ENCODE results near the gene SMAD7.

Gene SMAD7

GRCh38 chr18:48917579-48918517, 32.9 kb downstream of the SMAD7 start:
- Mint-ChIP-seq H3K9me3 (no peaks in the 10 kb centered on the region), H3K36me3 (ENCODE audit: low read depth) (peaks cover 24% of the 10 kb centered on the region), H3K4me3 (no peak overlapping the region), H3K27ac (no peak overlapping the region), H3K4me1 (ENCODE audit: low read depth) (peaks cover 14% of the 10 kb centered on the region), H3K27me3 (no peaks in the 10 kb centered on the region)
- DNase-seq = no peak

- DNase-seq = no peak
- Mint-ChIP-seq H3K36me3 (ENCODE audit: low read depth) (peaks cover 14% of the 10 kb centered on the region), H3K4me1 (ENCODE audit: low read depth) (peaks cover 7% of the 10 kb centered on the region), H3K27me3 (no peaks in the 10 kb centered on the region), H3K4me3 (no peak overlapping the region), H3K9me3 (no peaks in the 10 kb centered on the region), H3K27ac (no peak overlapping the region)
Measured at GRCh38 chr18:48915626-48916425, 34.9 kb downstream of the SMAD7 start.

GRCh38 chr18:48914581-48915251, 36.0 kb downstream of the SMAD7 start:
- H3K27ac Mint-ChIP-seq = no peak overlapping the region
- no peaks in the 10 kb centered on the region for H3K27me3 Mint-ChIP-seq
- no peak for DNase-seq
- no peaks in the 10 kb centered on the region for H3K9me3 Mint-ChIP-seq
- H3K4me1 Mint-ChIP-seq (ENCODE audit: low read depth) = peaks cover 6% of the 10 kb centered on the region
- H3K4me3 Mint-ChIP-seq = no peak overlapping the region
- H3K36me3 Mint-ChIP-seq (ENCODE audit: low read depth) = peaks cover 5% of the 10 kb centered on the region

- Mint-ChIP-seq H3K36me3 (ENCODE audit: low read depth) (no peaks in the 10 kb centered on the region), H3K4me3 (no peak overlapping the region), H3K4me1 (ENCODE audit: low read depth) (peaks cover 10% of the 10 kb centered on the region), H3K9me3 (no peaks in the 10 kb centered on the region), H3K27ac (no peak overlapping the region), H3K27me3 (no peaks in the 10 kb centered on the region)
- no peak for DNase-seq
Measured at GRCh38 chr18:48913775-48914174, 37.0 kb downstream of the SMAD7 start.

- H3K27me3 Mint-ChIP-seq = no peaks in the 10 kb centered on the region
- peaks cover 13% of the 10 kb centered on the region for H3K4me1 Mint-ChIP-seq (ENCODE audit: low read depth)
- no peak for DNase-seq
- H3K27ac Mint-ChIP-seq = no peak overlapping the region
- H3K36me3 Mint-ChIP-seq (ENCODE audit: low read depth) = no peaks in the 10 kb centered on the region
- no peaks in the 10 kb centered on the region for H3K9me3 Mint-ChIP-seq
- H3K4me3 Mint-ChIP-seq = no peak overlapping the region
Measured at GRCh38 chr18:48913201-48913600, 37.6 kb downstream of the SMAD7 start.

GRCh38 chr18:48910972-48911545, 39.7 kb downstream of the SMAD7 start:
- Mint-ChIP-seq H3K4me3 (no peak overlapping the region), H3K9me3 (no peaks in the 10 kb centered on the region)

GRCh38 chr18:48909721-48910120, 41.0 kb downstream of the SMAD7 start:
- Mint-ChIP-seq H3K27ac (no peak overlapping the region), H3K9me3 (no peaks in the 10 kb centered on the region)

More at GRCh38 chr18:48910972-48911545, 39.7 kb downstream of the SMAD7 start:
- no peak overlapping the region for H3K27ac Mint-ChIP-seq
- no peaks in the 10 kb centered on the region for H3K36me3 Mint-ChIP-seq (ENCODE audit: low read depth)
- no peaks in the 10 kb centered on the region for H3K27me3 Mint-ChIP-seq
- H3K4me1 Mint-ChIP-seq (ENCODE audit: low read depth) = peaks cover 13% of the 10 kb centered on the region
- no peak for DNase-seq

GRCh38 chr18:48908916-48909315, 41.8 kb downstream of the SMAD7 start:
- no peak for DNase-seq
- Mint-ChIP-seq H3K4me1 (ENCODE audit: low read depth) (peaks cover 13% of the 10 kb centered on the region), H3K4me3 (no peak overlapping the region), H3K27ac (no peak overlapping the region), H3K27me3 (no peaks in the 10 kb centered on the region), H3K36me3 (ENCODE audit: low read depth) (no peaks in the 10 kb centered on the region), H3K9me3 (peaks cover 7% of the 10 kb centered on the region)

More at GRCh38 chr18:48909721-48910120, 41.0 kb downstream of the SMAD7 start:
- Mint-ChIP-seq H3K27me3 (no peaks in the 10 kb centered on the region), H3K4me1 (ENCODE audit: low read depth) (peaks cover 13% of the 10 kb centered on the region), H3K4me3 (no peak overlapping the region), H3K36me3 (ENCODE audit: low read depth) (no peaks in the 10 kb centered on the region)
- DNase-seq = no peak

- DNase-seq = no peak
- Mint-ChIP-seq H3K4me1 (ENCODE audit: low read depth) (peaks cover 13% of the 10 kb centered on the region), H3K36me3 (ENCODE audit: low read depth) (no peaks in the 10 kb centered on the region), H3K9me3 (peaks cover 8% of the 10 kb centered on the region), H3K4me3 (no peak overlapping the region), H3K27me3 (no peaks in the 10 kb centered on the region), H3K27ac (no peak overlapping the region)
Measured at GRCh38 chr18:48905513-48905912, 45.3 kb downstream of the SMAD7 start.

GRCh38 chr18:48904847-48905394, 45.8 kb downstream of the SMAD7 start:
- no peak overlapping the region for H3K27ac Mint-ChIP-seq
- no peaks in the 10 kb centered on the region for H3K36me3 Mint-ChIP-seq (ENCODE audit: low read depth)
- no peak for DNase-seq

GRCh38 chr18:48904091-48904490, 46.7 kb downstream of the SMAD7 start:
- Mint-ChIP-seq H3K4me3 (no peak overlapping the region), H3K9me3 (peaks cover 14% of the 10 kb centered on the region), H3K4me1 (ENCODE audit: low read depth) (peaks cover 19% of the 10 kb centered on the region), H3K36me3 (ENCODE audit: low read depth) (no peaks in the 10 kb centered on the region), H3K27ac (no peak overlapping the region), H3K27me3 (no peaks in the 10 kb centered on the region)
- no peak for DNase-seq

More at GRCh38 chr18:48904847-48905394, 45.8 kb downstream of the SMAD7 start:
- Mint-ChIP-seq H3K4me1 (ENCODE audit: low read depth) (peaks cover 18% of the 10 kb centered on the region), H3K27me3 (no peaks in the 10 kb centered on the region), H3K4me3 (no peak overlapping the region), H3K9me3 (peaks cover 8% of the 10 kb centered on the region)

- peaks cover 14% of the 10 kb centered on the region for H3K9me3 Mint-ChIP-seq
- H3K27me3 Mint-ChIP-seq = no peaks in the 10 kb centered on the region
- no peak overlapping the region for H3K4me3 Mint-ChIP-seq
- no peak overlapping the region for H3K27ac Mint-ChIP-seq
- H3K36me3 Mint-ChIP-seq (ENCODE audit: low read depth) = no peaks in the 10 kb centered on the region
- no peak for DNase-seq
- peaks cover 12% of the 10 kb centered on the region for H3K4me1 Mint-ChIP-seq (ENCODE audit: low read depth)
Measured at GRCh38 chr18:48902856-48903601, 47.7 kb downstream of the SMAD7 start.

GRCh38 chr18:48902023-48902855, 48.5 kb downstream of the SMAD7 start:
- H3K27ac Mint-ChIP-seq = no peak overlapping the region
- H3K9me3 Mint-ChIP-seq = peaks cover 14% of the 10 kb centered on the region
- no peak overlapping the region for H3K4me3 Mint-ChIP-seq
- no peaks in the 10 kb centered on the region for H3K27me3 Mint-ChIP-seq
- no peak for DNase-seq
- peaks cover 12% of the 10 kb centered on the region for H3K4me1 Mint-ChIP-seq (ENCODE audit: low read depth)
- H3K36me3 Mint-ChIP-seq (ENCODE audit: low read depth) = no peaks in the 10 kb centered on the region
